Breast epithelium (tissue), 3 donors: ENCODE measurements around the gene KIDINS220.

Source experiments
- POLR2A ChIP-seq: fragments of 450-650 bp; IDR thresholded peaks from one replicate; pipeline ENCODE4 v1.6.1; 2016; ENCODE audit warnings: antibody characterized with exemption, mild to moderate bottlenecking, moderate library complexity
- POLR2AphosphoS5 ChIP-seq, 3 donors: sonication (generic); formaldehyde crosslinking; IDR thresholded peaks; one replicate each; pipeline ENCODE4 v1.6.1; 2017; ENCODE audit warnings: antibody characterized with exemption in 3 of 3
- TF ChIP-seq, protein P1 (sequence below), 3 donors: fragments of 450-650 bp; IDR thresholded peaks; one replicate each; pipeline ENCODE4 v1.5.1; 2016 to 2017; ENCODE audit warnings: antibody characterized with exemption in 3 of 3, mild to moderate bottlenecking in 3 of 3, moderate library complexity in 3 of 3

GRCh38 chr2:8849327-8849726, 11.9 kb upstream of the KIDINS220 start:
- TF ChIP-seq POLR2A = no peak
- TF ChIP-seq, protein P1, sequence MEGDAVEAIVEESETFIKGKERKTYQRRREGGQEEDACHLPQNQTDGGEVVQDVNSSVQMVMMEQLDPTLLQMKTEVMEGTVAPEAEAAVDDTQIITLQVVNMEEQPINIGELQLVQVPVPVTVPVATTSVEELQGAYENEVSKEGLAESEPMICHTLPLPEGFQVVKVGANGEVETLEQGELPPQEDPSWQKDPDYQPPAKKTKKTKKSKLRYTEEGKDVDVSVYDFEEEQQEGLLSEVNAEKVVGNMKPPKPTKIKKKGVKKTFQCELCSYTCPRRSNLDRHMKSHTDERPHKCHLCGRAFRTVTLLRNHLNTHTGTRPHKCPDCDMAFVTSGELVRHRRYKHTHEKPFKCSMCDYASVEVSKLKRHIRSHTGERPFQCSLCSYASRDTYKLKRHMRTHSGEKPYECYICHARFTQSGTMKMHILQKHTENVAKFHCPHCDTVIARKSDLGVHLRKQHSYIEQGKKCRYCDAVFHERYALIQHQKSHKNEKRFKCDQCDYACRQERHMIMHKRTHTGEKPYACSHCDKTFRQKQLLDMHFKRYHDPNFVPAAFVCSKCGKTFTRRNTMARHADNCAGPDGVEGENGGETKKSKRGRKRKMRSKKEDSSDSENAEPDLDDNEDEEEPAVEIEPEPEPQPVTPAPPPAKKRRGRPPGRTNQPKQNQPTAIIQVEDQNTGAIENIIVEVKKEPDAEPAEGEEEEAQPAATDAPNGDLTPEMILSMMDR (IDR thresholded peaks at IDR 0.05) = no peak
- no peak for TF ChIP-seq POLR2AphosphoS5 (IDR thresholded peaks at IDR 0.05)
